ENCODE results near the gene ARMC3.

The ARMC3 gene

GRCh38 chr10:22992621-22993020, 64.8 kb downstream of the ARMC3 start:
- no peak for DNase-seq (ENCODE audit: low spot score)

GRCh38 chr10:22993314-22993713, 65.5 kb downstream of the ARMC3 start:
- DNase-seq (ENCODE audit: low spot score): no peak

- DNase-seq (ENCODE audit: low spot score): no peak
Measured at GRCh38 chr10:22997096-22997495, 69.2 kb downstream of the ARMC3 start.

GRCh38 chr10:22998091-22998490, 70.2 kb downstream of the ARMC3 start:
- no peak for DNase-seq (ENCODE audit: low spot score)

- no peak for DNase-seq (ENCODE audit: low spot score)
Measured at GRCh38 chr10:22999942-23000341, 72.1 kb downstream of the ARMC3 start.

- DNase-seq (ENCODE audit: low spot score): no peak
Measured at GRCh38 chr10:23001901-23002516, 74.2 kb downstream of the ARMC3 start.

GRCh38 chr10:23005150-23005549, 77.3 kb downstream of the ARMC3 start:
- DNase-seq (ENCODE audit: low spot score): no peak

- no peak for DNase-seq (ENCODE audit: low spot score)
Measured at GRCh38 chr10:23013581-23014335, 85.9 kb downstream of the ARMC3 start.

GRCh38 chr10:23015021-23015707, 87.3 kb downstream of the ARMC3 start:
- DNase-seq (ENCODE audit: low spot score): no peak

- no peak for DNase-seq (ENCODE audit: low spot score)
Measured at GRCh38 chr10:23016636-23017035, 88.8 kb downstream of the ARMC3 start.

GRCh38 chr10:23019633-23020032, 91.8 kb downstream of the ARMC3 start:
- no peak for DNase-seq (ENCODE audit: low spot score)

GRCh38 chr10:23021430-23021829, 93.6 kb downstream of the ARMC3 start:
- DNase-seq (ENCODE audit: low spot score): no peak

GRCh38 chr10:23024002-23024401, 96.1 kb downstream of the ARMC3 start:
- DNase-seq (ENCODE audit: low spot score): no peak

- DNase-seq (ENCODE audit: low spot score): no peak
Measured at GRCh38 chr10:23031318-23031717, 103.5 kb downstream of the ARMC3 start.

GRCh38 chr10:23034790-23035189, 106.9 kb downstream of the ARMC3 start:
- DNase-seq (ENCODE audit: low spot score): no peak

GRCh38 chr10:23035569-23035968, 107.7 kb downstream of the ARMC3 start:
- no peak for DNase-seq (ENCODE audit: low spot score)

- DNase-seq (ENCODE audit: low spot score): no peak
Measured at GRCh38 chr10:23037152-23037551, 109.3 kb downstream of the ARMC3 start.

- DNase-seq (ENCODE audit: low spot score): no peak
Measured at GRCh38 chr10:23037561-23037960, 109.7 kb downstream of the ARMC3 start.

GRCh38 chr10:23038172-23038571, 110.3 kb downstream of the ARMC3 start:
- DNase-seq (ENCODE audit: low spot score): no peak

- no peak for DNase-seq (ENCODE audit: low spot score)
Measured at GRCh38 chr10:23040002-23040401, 112.1 kb downstream of the ARMC3 start.

- no peak for DNase-seq (ENCODE audit: low spot score)
Measured at GRCh38 chr10:23046027-23046426, 118.2 kb downstream of the ARMC3 start.

GRCh38 chr10:23047201-23048050, 119.6 kb downstream of the ARMC3 start:
- no peak for DNase-seq (ENCODE audit: low spot score)

Measured in CD4-positive, alpha-beta T cell treated with Interleukin-6 at 100 ng/mL for 8 hours (primary cell).